Measurements from ENCODE around the gene S100A11. TPM values are rescaled to one million over a fixed set of nuclear protein-coding genes. Genes with fewer than 3 reads are reported as not detected.

The S100A11 gene
- polyA plus RNA-seq, 1 experiment, result 693 TPM

DNA sequence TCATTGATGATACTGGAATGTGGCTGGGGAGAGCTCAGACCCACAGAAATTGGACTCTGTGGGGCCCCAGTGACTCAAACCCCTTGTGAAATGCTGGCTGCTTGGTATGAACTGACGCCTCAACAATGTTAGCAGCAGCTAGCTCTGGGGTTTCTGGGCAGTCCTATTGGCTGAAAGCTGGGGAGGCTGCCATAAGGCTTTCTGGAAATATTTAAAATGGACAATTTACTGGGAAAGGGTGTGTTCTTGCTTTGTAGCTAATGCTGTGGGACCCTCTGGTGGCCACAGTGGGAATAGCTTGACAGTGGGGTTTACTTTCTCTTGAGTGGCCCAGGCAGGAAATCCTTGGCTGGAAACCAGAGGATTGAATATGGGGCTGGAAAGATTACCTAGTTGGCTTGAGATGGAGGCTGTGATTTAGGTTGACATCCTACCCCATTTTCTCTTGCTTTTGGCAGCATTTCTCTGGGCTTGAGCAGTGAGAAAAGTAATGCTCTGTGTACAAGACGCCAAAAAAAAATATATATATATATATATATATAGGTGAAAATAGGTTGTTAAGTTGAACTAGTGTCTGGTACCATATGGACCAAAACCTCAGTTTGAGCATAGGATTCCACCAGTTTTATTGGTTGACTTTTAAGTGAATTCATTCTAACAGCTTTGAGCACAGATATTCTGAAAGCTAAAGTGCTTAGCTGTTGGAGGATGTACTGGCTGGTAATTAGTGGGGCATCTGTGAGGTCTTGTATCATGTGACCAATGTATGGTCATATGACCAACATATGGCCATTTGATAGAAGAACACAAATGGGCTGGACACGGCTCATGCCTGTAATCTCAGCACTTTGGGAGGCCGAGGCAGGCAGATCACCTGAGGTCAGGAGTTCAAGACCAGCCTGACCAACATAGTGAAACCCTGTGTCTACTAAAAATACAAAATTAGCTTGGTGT is 34.9 kb downstream of the S100A11 start:
- TF ChIP-seq, protein P1, sequence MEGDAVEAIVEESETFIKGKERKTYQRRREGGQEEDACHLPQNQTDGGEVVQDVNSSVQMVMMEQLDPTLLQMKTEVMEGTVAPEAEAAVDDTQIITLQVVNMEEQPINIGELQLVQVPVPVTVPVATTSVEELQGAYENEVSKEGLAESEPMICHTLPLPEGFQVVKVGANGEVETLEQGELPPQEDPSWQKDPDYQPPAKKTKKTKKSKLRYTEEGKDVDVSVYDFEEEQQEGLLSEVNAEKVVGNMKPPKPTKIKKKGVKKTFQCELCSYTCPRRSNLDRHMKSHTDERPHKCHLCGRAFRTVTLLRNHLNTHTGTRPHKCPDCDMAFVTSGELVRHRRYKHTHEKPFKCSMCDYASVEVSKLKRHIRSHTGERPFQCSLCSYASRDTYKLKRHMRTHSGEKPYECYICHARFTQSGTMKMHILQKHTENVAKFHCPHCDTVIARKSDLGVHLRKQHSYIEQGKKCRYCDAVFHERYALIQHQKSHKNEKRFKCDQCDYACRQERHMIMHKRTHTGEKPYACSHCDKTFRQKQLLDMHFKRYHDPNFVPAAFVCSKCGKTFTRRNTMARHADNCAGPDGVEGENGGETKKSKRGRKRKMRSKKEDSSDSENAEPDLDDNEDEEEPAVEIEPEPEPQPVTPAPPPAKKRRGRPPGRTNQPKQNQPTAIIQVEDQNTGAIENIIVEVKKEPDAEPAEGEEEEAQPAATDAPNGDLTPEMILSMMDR (IDR thresholded peaks at IDR 0.05; ENCODE audit: low read depth, low read length), result peak; percentile 98
- DNase-seq (ENCODE audit: low read depth, low spot score), result peak; percentile 94
- ChIA-PET POLR2A (interaction anchor here (0.8 to 1.8 kb wide), 5 partner anchors 9 to 239 kb away, joined by 3 to 9 read pairs (median 3); partner anchors contain the start of genes MRPL9 and THEM4), CTCF (interaction anchor here (0.5 to 11.3 kb wide), 36 partner anchors 10 to 538 kb away, joined by 3 to 251 read pairs (median 5); partner anchors contain the start of genes MRPL9, S100A10 and THEM4)
- peaks cover 7% of the 10 kb centered on the region; the same call in 1 of the 2 replicates for H3K9me3 ChIP-seq (ENCODE audit: control insufficient read depth, insufficient read depth, low read length)
- peaks cover 29% of the 10 kb centered on the region for H3K27me3 ChIP-seq (ENCODE audit: control insufficient read depth, insufficient read depth, low read length)
- H3K27ac ChIP-seq (ENCODE audit: low read depth, low read length), result peak overlapping the region; percentile 81
- no peak overlapping the region for H3K4me3 ChIP-seq (ENCODE audit: low read depth, low read length)

GRCh38 chr1:152000964-152001630 is 35.7 kb downstream of the S100A11 start:
- ChIA-PET POLR2A (interaction anchor here (0.8 to 1.8 kb wide), 5 partner anchors 9 to 238 kb away, joined by 3 to 9 read pairs (median 3); partner anchors contain the start of genes MRPL9 and THEM4), CTCF (interaction anchor here (0.5 to 11.3 kb wide), 32 partner anchors 9 to 1351 kb away, joined by 3 to 251 read pairs (median 5); partner anchors contain the start of genes MRPL9, S100A10 and THEM4)
- Histone ChIP-seq H3K27me3 (ENCODE audit: control insufficient read depth, insufficient read depth, low read length) (peaks cover 22% of the 10 kb centered on the region), H3K4me3 (ENCODE audit: low read depth, low read length) (no peak overlapping the region), H3K27ac (ENCODE audit: low read depth, low read length) (peak overlapping the region; percentile 81), H3K9me3 (ENCODE audit: control insufficient read depth, insufficient read depth, low read length) (peaks cover 7% of the 10 kb centered on the region; the same call in 1 of the 2 replicates)
- TF ChIP-seq, protein P1 (IDR thresholded peaks at IDR 0.05; ENCODE audit: low read depth, low read length), result no peak
- DNase-seq (ENCODE audit: low read depth, low spot score), result no peak

DNA sequence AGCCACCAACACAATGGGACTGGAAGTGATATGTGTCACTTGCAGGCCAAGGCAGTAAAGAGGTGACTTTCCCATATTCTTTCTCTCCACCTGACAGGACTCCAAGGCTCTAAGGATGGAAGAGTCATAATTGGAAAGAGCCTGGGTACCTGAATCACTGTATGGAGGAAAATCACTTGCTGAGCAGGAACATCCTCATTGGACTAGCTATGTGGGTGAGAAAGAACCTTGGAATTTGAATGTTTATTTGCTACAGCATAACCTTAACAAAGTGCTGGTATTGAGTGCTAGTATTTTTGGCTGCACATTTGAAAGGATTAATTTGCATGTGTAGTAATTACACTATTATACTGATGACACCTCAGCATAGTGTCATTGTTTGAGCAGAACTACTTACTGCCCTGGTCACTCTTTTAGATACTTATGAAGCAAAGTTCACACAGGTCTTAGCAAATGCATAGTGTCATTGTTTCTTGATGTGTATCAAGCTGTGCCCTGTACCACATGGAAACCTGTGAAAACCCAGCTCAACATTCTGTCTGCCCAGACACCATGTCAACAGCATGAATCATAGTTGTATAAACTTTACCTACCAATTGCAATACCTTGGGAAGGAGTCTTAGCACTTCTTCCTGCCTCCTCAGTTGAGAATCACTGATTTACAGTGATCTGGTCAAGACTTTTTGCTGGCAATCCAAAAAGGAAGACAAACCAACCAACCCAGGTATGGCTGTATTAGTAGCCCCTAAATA is 38.0 kb downstream of the S100A11 start:
- POLR2A ChIA-PET, result no interaction called here
- Histone ChIP-seq H3K27ac (ENCODE audit: low read depth, low read length) (no peak overlapping the region), H3K27me3 (ENCODE audit: control insufficient read depth, insufficient read depth, low read length) (peaks cover 5% of the 10 kb centered on the region), H3K9me3 (ENCODE audit: control insufficient read depth, insufficient read depth, low read length) (peaks cover 7% of the 10 kb centered on the region; the same call in 1 of the 2 replicates), H3K4me3 (ENCODE audit: low read depth, low read length) (no peak overlapping the region)
- DNase-seq (ENCODE audit: low read depth, low spot score), result no peak
- CTCF ChIA-PET, result interaction anchor here (1.7 to 11.3 kb wide), 6 partner anchors 10 to 65 kb away, joined by 4 to 251 read pairs (median 54); no protein-coding TSS in a partner anchor
- TF ChIP-seq, protein P1 (IDR thresholded peaks at IDR 0.05; ENCODE audit: low read depth, low read length), result no peak

DNA sequence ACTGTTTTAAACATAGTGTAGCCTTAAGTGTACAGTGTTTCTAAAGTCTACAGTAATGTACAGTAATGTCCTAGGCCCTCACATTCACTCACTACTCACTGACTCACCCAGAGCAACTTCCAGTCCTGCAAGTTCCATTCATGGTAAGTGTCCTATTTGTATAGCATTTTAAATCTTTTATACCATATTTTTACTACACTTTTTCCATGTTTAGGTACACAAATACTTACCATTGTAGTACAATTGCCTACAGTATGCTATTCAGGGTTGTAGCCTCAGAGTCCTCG is 39.6 kb downstream of the S100A11 start:
- CTCF ChIA-PET, result interaction anchor here (7.9 to 11.3 kb wide), 3 partner anchors 16 to 64 kb away, joined by 85 to 251 read pairs (median 223); no protein-coding TSS in a partner anchor
- TF ChIP-seq, protein P1 (IDR thresholded peaks at IDR 0.05; ENCODE audit: low read depth, low read length), result no peak
- Histone ChIP-seq H3K4me3 (ENCODE audit: low read depth, low read length) (no peak overlapping the region), H3K9me3 (ENCODE audit: control insufficient read depth, insufficient read depth, low read length) (peaks cover 7% of the 10 kb centered on the region), H3K27me3 (ENCODE audit: control insufficient read depth, insufficient read depth, low read length) (no peaks in the 10 kb centered on the region), H3K27ac (ENCODE audit: low read depth, low read length) (no peak overlapping the region)
- no peak for DNase-seq (ENCODE audit: low read depth, low spot score)
- POLR2A ChIA-PET, result no interaction called here
